Caco-2 (cell line): Measurements from ENCODE around the gene GP1BB. TPM values are rescaled to one million over a fixed set of nuclear protein-coding genes. Genes with fewer than 3 reads are reported as not detected.

Source experiments
- BruUV-seq: library from RNA; stranded (reverse); fragments of 400-500 nt; replicated peaks from 2 replicates; lab custom pipeline; 2021; lab: Mats Ljungman, UMichigan
- CTCF ChIA-PET: fragments of 300-600 bp; sonication (Branson Sonifier 250); formaldehyde crosslinking; loops from one replicate; lab custom pipeline; 2022; ENCODE audit warnings: antibody characterized with exemption; lab: Charles Lee
- POLR2A ChIA-PET: fragments of 300-600 bp; sonication (Branson Sonifier 250); formaldehyde crosslinking; loops from one replicate; lab custom pipeline; 2022; ENCODE audit warnings: antibody characterized with exemption; lab: Charles Lee
- DNase-seq, 2 experiments: peaks; one replicate each; pipeline versions ENCODE4 v3.0.0 to v3.0.0-alpha.2; 2020 to 2022
- H3K27me3 ChIP-seq: replicated peaks from 2 replicates; pipeline ENCODE4 v1.6.0; 2011; ENCODE audit warnings: low read length; ENCODE audit not compliant: control insufficient read depth, insufficient read depth
- H3K36me3 ChIP-seq: 2 replicates; pipeline ENCODE4 v1.5.1; 2011; ENCODE audit warnings: low read length; ENCODE audit not compliant: control insufficient read depth, insufficient read depth
- H3K4me1 ChIP-seq: fragments of 250-450 bp; sonication (Bioruptor Pico); 2 replicates; pipeline ENCODE4 v1.5.1; 2020; ENCODE audit warnings: mild to moderate bottlenecking
- H3K4me3 ChIP-seq: 2 replicates; pipeline ENCODE4 v1.5.1; 2011; ENCODE audit warnings: low read depth, mild to moderate bottlenecking, control low read depth, low read length
- H3K9me3 ChIP-seq: fragments of 250-450 bp; sonication (Bioruptor Pico); 2 replicates; pipeline ENCODE4 v1.5.1; 2020; ENCODE audit warnings: mild to moderate bottlenecking, moderate library complexity
- H3K27ac Mint-ChIP-seq: one replicate; pipeline ENCODE4 v1.8.0; 2022; ENCODE audit warnings: mixed read lengths; ENCODE audit not compliant: unreplicated experiment
- H3K27me3 Mint-ChIP-seq: one replicate; pipeline ENCODE4 v1.8.0; 2022; ENCODE audit warnings: mixed read lengths; ENCODE audit not compliant: insufficient read depth, unreplicated experiment
- H3K36me3 Mint-ChIP-seq: one replicate; pipeline ENCODE4 v1.8.0; 2022; ENCODE audit warnings: mild to moderate bottlenecking, mixed read lengths; ENCODE audit not compliant: insufficient read depth, unreplicated experiment
- H3K4me1 Mint-ChIP-seq: one replicate; pipeline ENCODE4 v1.8.0; 2022; ENCODE audit warnings: low read depth, mixed read lengths; ENCODE audit not compliant: unreplicated experiment
- H3K4me3 Mint-ChIP-seq: one replicate; pipeline ENCODE4 v1.8.0; 2022; ENCODE audit warnings: mild to moderate bottlenecking, moderate library complexity, mixed read lengths; ENCODE audit not compliant: unreplicated experiment
- H3K9me3 Mint-ChIP-seq: one replicate; pipeline ENCODE4 v1.8.0; 2022; ENCODE audit warnings: mixed read lengths; ENCODE audit not compliant: unreplicated experiment
- intact Hi-C: fragments of 100-400 bp; cut with micrococcal nuclease; formaldehyde crosslinking; loops from one replicate; pipeline ENCODE4 v1.10.0; 2022; ENCODE audit not compliant: unreplicated experiment
- total RNA-seq: library from RNA; stranded (reverse); gene quantifications from 2 replicates; pipeline ENCODE4 v1.2.3, GENCODE V29; 2022
- TF ChIP-seq, protein P1 (sequence below), 2 experiments: fragments of 200-600 bp in 1 of 2; IDR thresholded peaks; 1 replicate in 1 of 2; 2 replicates in 1 of 2; pipeline versions ENCODE4 v1.5.1 to v1.8.0; 2011 to 2022; ENCODE audit warnings: antibody characterized with exemption in 1 of 2, control low read depth in 1 of 2, inconsistent platforms in 1 of 2, low read depth in 1 of 2, low read length in 1 of 2, mild to moderate bottlenecking in 1 of 2, moderate library complexity in 1 of 2; ENCODE audit not compliant: insufficient read depth in 1 of 2, severe bottlenecking in 1 of 2, unreplicated experiment in 1 of 2

GP1BB gene
- total RNA-seq, 1 experiment from 2014 or later: 1.0 TPM

GRCh38 chr22:19691007-19691720, 32.2 kb upstream of the GP1BB start:
- H3K9me3 Mint-ChIP-seq: no peaks in the 10 kb centered on the region
- CTCF ChIA-PET: interaction anchor here (0.6 to 1.1 kb wide), 4 partner anchors 9 to 62 kb away, joined by 3 to 4 read pairs (median 4); no protein-coding TSS in a partner anchor
- Histone ChIP-seq H3K4me1 (peaks cover 3% of the 10 kb centered on the region; the same call in 1 of the 2 replicates), H3K36me3 (no peaks in the 10 kb centered on the region), H3K27me3 (no peaks in the 10 kb centered on the region), H3K9me3 (no peaks in the 10 kb centered on the region), H3K4me3 (peak overlapping the region; percentile 21)
- H3K4me1 Mint-ChIP-seq: no peaks in the 10 kb centered on the region
- POLR2A ChIA-PET: no interaction called here
- H3K36me3 Mint-ChIP-seq: no peaks in the 10 kb centered on the region
- H3K27ac Mint-ChIP-seq: peak overlapping the region; percentile 79
- DNase-seq: no peak
- no TSS peak for BruUV-seq
- TF ChIP-seq, protein P1, sequence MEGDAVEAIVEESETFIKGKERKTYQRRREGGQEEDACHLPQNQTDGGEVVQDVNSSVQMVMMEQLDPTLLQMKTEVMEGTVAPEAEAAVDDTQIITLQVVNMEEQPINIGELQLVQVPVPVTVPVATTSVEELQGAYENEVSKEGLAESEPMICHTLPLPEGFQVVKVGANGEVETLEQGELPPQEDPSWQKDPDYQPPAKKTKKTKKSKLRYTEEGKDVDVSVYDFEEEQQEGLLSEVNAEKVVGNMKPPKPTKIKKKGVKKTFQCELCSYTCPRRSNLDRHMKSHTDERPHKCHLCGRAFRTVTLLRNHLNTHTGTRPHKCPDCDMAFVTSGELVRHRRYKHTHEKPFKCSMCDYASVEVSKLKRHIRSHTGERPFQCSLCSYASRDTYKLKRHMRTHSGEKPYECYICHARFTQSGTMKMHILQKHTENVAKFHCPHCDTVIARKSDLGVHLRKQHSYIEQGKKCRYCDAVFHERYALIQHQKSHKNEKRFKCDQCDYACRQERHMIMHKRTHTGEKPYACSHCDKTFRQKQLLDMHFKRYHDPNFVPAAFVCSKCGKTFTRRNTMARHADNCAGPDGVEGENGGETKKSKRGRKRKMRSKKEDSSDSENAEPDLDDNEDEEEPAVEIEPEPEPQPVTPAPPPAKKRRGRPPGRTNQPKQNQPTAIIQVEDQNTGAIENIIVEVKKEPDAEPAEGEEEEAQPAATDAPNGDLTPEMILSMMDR (IDR thresholded peaks at IDR 0.05; ENCODE audit: insufficient read depth in 1 of 2, low read depth in 1 of 2, low read length in 1 of 2, severe bottlenecking in 1 of 2, unreplicated experiment in 1 of 2): no peak
- H3K4me3 Mint-ChIP-seq: peak overlapping the region; percentile 57
- intact Hi-C loops: no loop called here
- no peaks in the 10 kb centered on the region for H3K27me3 Mint-ChIP-seq

DNA sequence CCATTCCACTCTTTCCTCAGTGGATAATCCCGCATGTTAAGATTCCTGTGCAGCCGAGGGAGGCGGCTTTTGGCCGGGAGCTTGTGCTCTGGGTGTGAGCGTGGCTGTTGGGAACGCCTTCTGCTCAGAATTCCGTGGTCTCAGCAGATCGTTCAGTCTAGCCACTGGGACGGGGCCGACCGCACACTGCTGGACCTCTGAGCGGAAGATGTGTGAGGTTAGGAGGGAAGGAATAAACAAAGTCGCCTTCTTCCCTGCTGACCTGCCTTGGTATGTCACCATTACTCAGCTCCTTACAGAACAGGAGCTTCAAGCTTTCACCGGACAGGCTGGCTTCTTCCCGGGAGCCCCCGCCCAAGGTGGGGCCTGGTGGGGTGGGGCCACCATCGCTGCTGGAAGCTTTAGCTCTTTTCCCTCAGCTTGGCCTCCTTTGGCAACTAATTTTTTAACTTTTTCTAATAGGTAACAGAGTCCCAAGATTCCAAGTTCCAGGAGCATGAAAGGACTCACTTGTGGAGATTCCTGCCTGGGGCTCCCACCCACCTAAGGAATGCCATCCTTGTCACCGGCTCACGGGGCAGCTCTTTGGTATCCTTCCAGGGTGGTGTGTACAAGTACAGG, 31.5 kb upstream of the GP1BB start:
- CTCF ChIA-PET: interaction anchor here (0.5 to 1.1 kb wide), 5 partner anchors 8 to 390 kb away, joined by 3 to 5 read pairs (median 4); no protein-coding TSS in a partner anchor
- BruUV-seq: no TSS peak

GRCh38 chr22:19693581-19693980, 29.8 kb upstream of the GP1BB start:
- no peaks in the 10 kb centered on the region for H3K27me3 Mint-ChIP-seq
- no peak overlapping the region for H3K27ac Mint-ChIP-seq
- H3K9me3 Mint-ChIP-seq: no peaks in the 10 kb centered on the region
- Histone ChIP-seq H3K4me3 (no peak overlapping the region), H3K9me3 (no peaks in the 10 kb centered on the region), H3K36me3 (no peaks in the 10 kb centered on the region), H3K27me3 (no peaks in the 10 kb centered on the region), H3K4me1 (peaks cover 3% of the 10 kb centered on the region; the same call in 1 of the 2 replicates)
- no peak overlapping the region for H3K4me3 Mint-ChIP-seq
- H3K4me1 Mint-ChIP-seq: no peaks in the 10 kb centered on the region
- POLR2A ChIA-PET: no interaction called here
- CTCF ChIA-PET: no interaction called here
- intact Hi-C loops: no loop called here
- BruUV-seq: no TSS peak
- H3K36me3 Mint-ChIP-seq: no peaks in the 10 kb centered on the region
- DNase-seq: no peak
- TF ChIP-seq, protein P1 (IDR thresholded peaks at IDR 0.05; ENCODE audit: insufficient read depth in 1 of 2, low read depth in 1 of 2, low read length in 1 of 2, severe bottlenecking in 1 of 2, unreplicated experiment in 1 of 2): no peak

More for the DNA sequence above, 31.5 kb upstream of the GP1BB start:
- no peaks in the 10 kb centered on the region for H3K27me3 Mint-ChIP-seq
- H3K4me3 Mint-ChIP-seq: peak overlapping the region; percentile 57
- peak overlapping the region; percentile 79 for H3K27ac Mint-ChIP-seq
- no peaks in the 10 kb centered on the region for H3K9me3 Mint-ChIP-seq
- intact Hi-C loops: no loop called here
- H3K4me3 ChIP-seq: peak overlapping the region; percentile 21
- H3K4me1 ChIP-seq: peaks cover 3% of the 10 kb centered on the region; the same call in 1 of the 2 replicates
- H3K4me1 Mint-ChIP-seq: no peaks in the 10 kb centered on the region
- TF ChIP-seq, protein P1 (IDR thresholded peaks at IDR 0.05; ENCODE audit: insufficient read depth in 1 of 2, low read depth in 1 of 2, low read length in 1 of 2, severe bottlenecking in 1 of 2, unreplicated experiment in 1 of 2): no peak
- no peaks in the 10 kb centered on the region for H3K36me3 Mint-ChIP-seq
- H3K27me3 ChIP-seq: no peaks in the 10 kb centered on the region
- no peaks in the 10 kb centered on the region for H3K36me3 ChIP-seq
- DNase-seq: peak in 1 of 2 experiments; percentile 53
- POLR2A ChIA-PET: no interaction called here
- no peaks in the 10 kb centered on the region for H3K9me3 ChIP-seq
